Epithelial cell of esophagus (primary cell): Measurements from ENCODE around the gene RERE.
"Not testable (repeated sequence)": the region's sequence is repeated elsewhere in the genome, so short reads cannot be mapped to it uniquely, and the experiment has no call there.

Experiments
- DNase-seq: peaks from one replicate; pipeline ENCODE4 v3.0.0; 2010; ENCODE audit warnings: low read depth
- H3K4me3 ChIP-seq: 2 replicates; pipeline ENCODE4 v1.5.1; 2011; ENCODE audit warnings: mild to moderate bottlenecking, low read length, control low read depth
- CTCF ChIP-seq: IDR thresholded peaks from 2 replicates; pipeline ENCODE4 v1.5.1; 2011; ENCODE audit warnings: low read depth, mild to moderate bottlenecking, low read length, control low read depth, inconsistent platforms; ENCODE audit not compliant: insufficient read depth; ENCODE audit errors: missing control alignments

RERE gene

GRCh38 chr1:8384577-8384976 lies 432.9 kb downstream of the RERE start:
- no peak for DNase-seq
- H3K4me3 ChIP-seq: no peak overlapping the region
- no peak for TF ChIP-seq CTCF

GRCh38 chr1:8384088-8384487 lies 433.4 kb downstream of the RERE start:
- no peak for DNase-seq
- TF ChIP-seq CTCF: no peak
- H3K4me3 ChIP-seq: no peak overlapping the region

- no peak for TF ChIP-seq CTCF
- H3K4me3 ChIP-seq: no peak overlapping the region
- DNase-seq: no peak
Measured at GRCh38 chr1:8382608-8383505, 434.6 kb downstream of the RERE start.

GRCh38 chr1:8382051-8382505 lies 435.4 kb downstream of the RERE start:
- no peak overlapping the region for H3K4me3 ChIP-seq
- no peak for DNase-seq
- no peak for TF ChIP-seq CTCF

GRCh38 chr1:8381618-8382017 lies 435.8 kb downstream of the RERE start:
- peak; percentile 78 for DNase-seq
- H3K4me3 ChIP-seq: no peak overlapping the region
- no peak for TF ChIP-seq CTCF

- not testable (repeated sequence) for H3K4me3 ChIP-seq, DNase-seq
Measured at GRCh38 chr1:8380310-8380709, 437.1 kb downstream of the RERE start.

GRCh38 chr1:8379513-8380186 lies 437.8 kb downstream of the RERE start:
- no peak for TF ChIP-seq CTCF

More at GRCh38 chr1:8379513-8380186, 437.8 kb downstream of the RERE start:
- DNase-seq: no peak
- H3K4me3 ChIP-seq: no peak overlapping the region
